ENCODE measurements around the gene SCAF4. TPM values are rescaled to one million over a fixed set of nuclear protein-coding genes. Genes with fewer than 3 reads are reported as not detected.

SCAF4 gene
- total and polyA plus RNA-seq, 4 donors, result 11.3 to 29.7 (median 20.1) TPM

- H3K27ac ChIP-seq (ENCODE audit: low read depth in 1 of 2, low read length in 1 of 2), result no peak overlapping the region
- H3K4me3 ChIP-seq, result no peak overlapping the region
- H3K27me3 ChIP-seq (ENCODE audit: control insufficient read depth in 3 of 3, insufficient read depth in 3 of 3, low read length in 2 of 3), result no peaks in the 10 kb centered on the region
- H3K36me3 ChIP-seq (ENCODE audit: control insufficient read depth in 4 of 4, insufficient read depth in 4 of 4, low read length in 4 of 4), result peaks cover 16 to 28% (median 26%) of the 10 kb centered on the region in 4 donors
- TF ChIP-seq CTCF (IDR thresholded peaks at IDR 0.05; ENCODE audit: control extremely low read depth, extremely low read depth), result no peak
- no peak overlapping the region for H3K9ac ChIP-seq (ENCODE audit: insufficient read depth in 1 of 2, low read length in 2 of 2)
- DNase-seq (no peak), ATAC-seq (ENCODE audit: insufficient read depth, low FRiP score) (no peak)
- peaks cover 0 to 3% (median 0%) of the 10 kb centered on the region in 5 donors for H3K4me1 ChIP-seq (ENCODE audit: control insufficient read depth in 5 of 5, insufficient read depth in 5 of 5, low read length in 5 of 5)
- H3K9me3 ChIP-seq (ENCODE audit: control insufficient read depth in 4 of 4, insufficient read depth in 3 of 4, low read length in 3 of 4), result no peaks in the 10 kb centered on the region
These were observed 49.3 kb downstream of the SCAF4 start for GRCh38 chr21:31682620-31683019.

- ATAC-seq (ENCODE audit: insufficient read depth, low FRiP score) (no peak), DNase-seq (no peak)
- no peak for TF ChIP-seq CTCF (IDR thresholded peaks at IDR 0.05; ENCODE audit: control extremely low read depth, extremely low read depth)
These were observed 53.4 kb downstream of the SCAF4 start for GRCh38 chr21:31678478-31678877.

GRCh38 chr21:31677047-31677446, 54.9 kb downstream of the SCAF4 start:
- Histone ChIP-seq H3K36me3 (ENCODE audit: control insufficient read depth in 4 of 4, insufficient read depth in 4 of 4, low read length in 4 of 4) (peaks cover 1 to 8% (median 6%) of the 10 kb centered on the region in 4 donors), H3K27me3 (ENCODE audit: control insufficient read depth in 3 of 3, insufficient read depth in 3 of 3, low read length in 2 of 3) (no peaks in the 10 kb centered on the region), H3K27ac (ENCODE audit: low read depth in 1 of 2, low read length in 1 of 2) (no peak overlapping the region), H3K9me3 (ENCODE audit: control insufficient read depth in 4 of 4, insufficient read depth in 3 of 4, low read length in 3 of 4) (no peaks in the 10 kb centered on the region), H3K9ac (ENCODE audit: insufficient read depth in 1 of 2, low read length in 2 of 2) (no peak overlapping the region), H3K4me3 (no peak overlapping the region), H3K4me1 (ENCODE audit: control insufficient read depth in 5 of 5, insufficient read depth in 5 of 5, low read length in 5 of 5) (peaks cover 0 to 7% (median 0%) of the 10 kb centered on the region in 5 donors)
- no peak for TF ChIP-seq CTCF (IDR thresholded peaks at IDR 0.05; ENCODE audit: control extremely low read depth, extremely low read depth)
- WGBS, 2 donors, result 98% methylated on average over 3 of the region's 3 CpGs
- no peak for DNase-seq
- no peak for ATAC-seq (ENCODE audit: insufficient read depth, low FRiP score)

More at GRCh38 chr21:31678478-31678877, 53.4 kb downstream of the SCAF4 start:
- H3K4me3 ChIP-seq, result no peak overlapping the region
- H3K36me3 ChIP-seq (ENCODE audit: control insufficient read depth in 4 of 4, insufficient read depth in 4 of 4, low read length in 4 of 4), result peaks cover 4 to 13% (median 6%) of the 10 kb centered on the region in 4 donors
- 93 to 97% methylated on average over 2 of the region's 2 CpGs for WGBS, 2 donors
- peaks cover 0 to 7% (median 0%) of the 10 kb centered on the region in 5 donors for H3K4me1 ChIP-seq (ENCODE audit: control insufficient read depth in 5 of 5, insufficient read depth in 5 of 5, low read length in 5 of 5)
- no peaks in the 10 kb centered on the region for H3K9me3 ChIP-seq (ENCODE audit: control insufficient read depth in 4 of 4, insufficient read depth in 3 of 4, low read length in 3 of 4)
- H3K27me3 ChIP-seq (ENCODE audit: control insufficient read depth in 3 of 3, insufficient read depth in 3 of 3, low read length in 2 of 3), result no peaks in the 10 kb centered on the region
- no peak overlapping the region for H3K9ac ChIP-seq (ENCODE audit: insufficient read depth in 1 of 2, low read length in 2 of 2)
- H3K27ac ChIP-seq (ENCODE audit: low read depth in 1 of 2, low read length in 1 of 2), result no peak overlapping the region

- Histone ChIP-seq H3K9me3 (ENCODE audit: control insufficient read depth in 4 of 4, insufficient read depth in 3 of 4, low read length in 3 of 4) (no peaks in the 10 kb centered on the region), H3K9ac (ENCODE audit: insufficient read depth in 1 of 2, low read length in 2 of 2) (no peak overlapping the region), H3K4me1 (ENCODE audit: control insufficient read depth in 5 of 5, insufficient read depth in 5 of 5, low read length in 5 of 5) (peaks cover 0 to 7% (median 0%) of the 10 kb centered on the region in 5 donors), H3K27ac (ENCODE audit: low read depth in 1 of 2, low read length in 1 of 2) (no peak overlapping the region), H3K4me3 (no peak overlapping the region), H3K27me3 (ENCODE audit: control insufficient read depth in 3 of 3, insufficient read depth in 3 of 3, low read length in 2 of 3) (no peaks in the 10 kb centered on the region), H3K36me3 (ENCODE audit: control insufficient read depth in 4 of 4, insufficient read depth in 4 of 4, low read length in 4 of 4) (peaks cover 12 to 14% (median 13%) of the 10 kb centered on the region in 4 donors)
- no peak for ATAC-seq (ENCODE audit: insufficient read depth, low FRiP score)
- no peak for TF ChIP-seq CTCF (IDR thresholded peaks at IDR 0.05; ENCODE audit: control extremely low read depth, extremely low read depth)
- DNase-seq, result no peak
- WGBS, 2 donors, result 86 to 91% methylated on average over 2 of the region's 2 CpGs
These were observed 56.0 kb downstream of the SCAF4 start for GRCh38 chr21:31675960-31676359.

Measured in lung (tissue), 12 donors.